NK-92 treated with Interleukin-12 subunit alpha and Interleukin-12 subunit beta, amount 100 ng/mL, for 24 hours (cell line): ENCODE results near the gene BCL2L12.

Experiments
- DNase-seq: peaks from one replicate; lab custom pipeline; 2025; lab: John Stamatoyannopoulos, UW

The BCL2L12 gene

GRCh38 chr19:49685845-49686332 lies 20.2 kb downstream of the BCL2L12 start:
- no peak for DNase-seq

- DNase-seq, result no peak
These were observed 20.9 kb downstream of the BCL2L12 start for GRCh38 chr19:49686503-49687088.

GRCh38 chr19:49687150-49687549 lies 21.4 kb downstream of the BCL2L12 start:
- no peak for DNase-seq

GRCh38 chr19:49687566-49688316 lies 22.0 kb downstream of the BCL2L12 start:
- DNase-seq, result no peak

GRCh38 chr19:49688531-49689132 lies 22.9 kb downstream of the BCL2L12 start:
- no peak for DNase-seq

- DNase-seq, result no peak
These were observed 23.7 kb downstream of the BCL2L12 start, which contains the start of gene ADM5 for GRCh38 chr19:49689133-49690078. Gene ADM5 (plus strand): TSS chr19:49689594. CDS start chr19:49689838, 244 bp downstream.

- DNase-seq, result no peak
These were observed 24.4 kb downstream of the BCL2L12 start for GRCh38 chr19:49690079-49690655.

GRCh38 chr19:49690656-49691242 lies 25.0 kb downstream of the BCL2L12 start, which contains the start of gene CPT1C:
Gene CPT1C (plus strand): TSS chr19:49691116. CDS start chr19:49692253, 1,137 bp downstream.
- no peak for DNase-seq

- no peak for DNase-seq
These were observed 25.8 kb downstream of the BCL2L12 start for GRCh38 chr19:49691243-49692146.

GRCh38 chr19:49692147-49692506 lies 26.4 kb downstream of the BCL2L12 start:
- no peak for DNase-seq

- no peak for DNase-seq
These were observed 30.4 kb downstream of the BCL2L12 start for GRCh38 chr19:49696115-49696514.

GRCh38 chr19:49696865-49697264 lies 31.1 kb downstream of the BCL2L12 start:
- DNase-seq, result no peak

GRCh38 chr19:49699364-49699763 lies 33.6 kb downstream of the BCL2L12 start:
- DNase-seq, result no peak

- DNase-seq, result no peak
These were observed 34.8 kb downstream of the BCL2L12 start for GRCh38 chr19:49700563-49700962.

GRCh38 chr19:49701271-49701786 lies 35.6 kb downstream of the BCL2L12 start:
- no peak for DNase-seq

GRCh38 chr19:49704888-49705642 lies 39.3 kb downstream of the BCL2L12 start:
- no peak for DNase-seq

GRCh38 chr19:49705919-49706318 lies 40.2 kb downstream of the BCL2L12 start:
- no peak for DNase-seq

- DNase-seq, result no peak
These were observed 44.7 kb downstream of the BCL2L12 start for GRCh38 chr19:49710372-49710951.

GRCh38 chr19:49712397-49712859 lies 46.7 kb downstream of the BCL2L12 start:
- DNase-seq, result no peak
